Keratinocyte (primary cell): Measurements from ENCODE around the gene SLC39A11. TPM values are rescaled to one million over a fixed set of nuclear protein-coding genes. Genes with fewer than 3 reads are reported as not detected.

Experiments
- DNase-seq: peaks from one replicate; pipeline ENCODE4 v3.0.0-alpha.2; 2011; ENCODE audit warnings: low read depth, missing footprints, low spot score
- FAIRE-seq: peaks from 2 replicates; lab custom pipeline; 2011; peaks lifted over from hg19 to GRCh38; lab: Jason Lieb, UNC
- H2AFZ ChIP-seq: 2 replicates; pipeline ENCODE4 v1.6.0; 2012; ENCODE audit warnings: low read length, control low read depth, inconsistent platforms; ENCODE audit not compliant: control insufficient read depth
- H3K27ac ChIP-seq: 2 replicates; pipeline ENCODE4 v1.5.1; 2011; ENCODE audit warnings: low read length; ENCODE audit not compliant: control insufficient read depth, insufficient read depth
- H3K27me3 ChIP-seq: 3 replicates; pipeline ENCODE4 v1.6.0; 2011; ENCODE audit warnings: low read length; ENCODE audit not compliant: control insufficient read depth, insufficient read depth; ENCODE audit errors: extremely low read depth
- H3K36me3 ChIP-seq, 2 experiments: 2 replicates in 1 of 2; 3 replicates in 1 of 2; pipeline ENCODE4 v1.5.1; 2011; ENCODE audit warnings: low read length in 2 of 2, mild to moderate bottlenecking in 1 of 2; ENCODE audit not compliant: control insufficient read depth in 2 of 2, insufficient read depth in 2 of 2; ENCODE audit errors: extremely low read depth in 1 of 2
- H3K4me1 ChIP-seq: 3 replicates; pipeline ENCODE4 v1.5.1; 2011; ENCODE audit warnings: low read length; ENCODE audit not compliant: control insufficient read depth, insufficient read depth; ENCODE audit errors: extremely low read depth
- H3K4me2 ChIP-seq: 3 replicates; pipeline ENCODE4 v1.6.0; 2011; ENCODE audit warnings: low read depth, low read length; ENCODE audit not compliant: control insufficient read depth, insufficient read depth; ENCODE audit errors: extremely low read depth
- H3K4me3 ChIP-seq, 3 experiments: fragments of 200-600 bp in 1 of 3; sonication (generic) in 1 of 3; 2 replicates in 2 of 3; 3 replicates in 1 of 3; pipeline ENCODE4 v1.5.1; 2011 to 2016; ENCODE audit warnings: low read length in 3 of 3, mild to moderate bottlenecking in 3 of 3, control low read depth in 2 of 3, inconsistent platforms in 1 of 3, low read depth in 1 of 3, mixed read lengths in 1 of 3, mixed run types in 1 of 3, moderate library complexity in 1 of 3; ENCODE audit not compliant: control insufficient read depth in 2 of 3, insufficient read depth in 2 of 3; ENCODE audit errors: extremely low read depth in 1 of 3
- H3K79me2 ChIP-seq: 2 replicates; pipeline ENCODE4 v1.6.0; 2012; ENCODE audit warnings: low read length; ENCODE audit not compliant: control insufficient read depth, insufficient read depth
- H3K9ac ChIP-seq: 3 replicates; pipeline ENCODE4 v1.6.0; 2011; ENCODE audit warnings: low read length; ENCODE audit not compliant: control insufficient read depth, insufficient read depth; ENCODE audit errors: extremely low read depth
- H3K9me1 ChIP-seq: 3 replicates; pipeline ENCODE4 v1.6.0; 2011; ENCODE audit warnings: low read length; ENCODE audit not compliant: control insufficient read depth, insufficient read depth; ENCODE audit errors: extremely low read depth
- H3K9me3 ChIP-seq: 2 replicates; pipeline ENCODE4 v1.5.1; 2012; ENCODE audit warnings: low read depth, low read length; ENCODE audit not compliant: control insufficient read depth
- H4K20me1 ChIP-seq: 3 replicates; pipeline ENCODE4 v1.6.0; 2011; ENCODE audit warnings: low read length; ENCODE audit not compliant: control insufficient read depth, insufficient read depth; ENCODE audit errors: extremely low read depth
- EZH2 ChIP-seq: IDR thresholded peaks from one replicate; pipeline ENCODE4 v1.6.1; 2012; ENCODE audit warnings: inconsistent platforms, mild to moderate bottlenecking, low read length, moderate library complexity
- dilution Hi-C: fragments of 300-500 bp; cut with MboI; formaldehyde crosslinking; loops from one replicate; pipeline ENCODE4 v1.7.0; 2020; ENCODE audit warnings: low sequenced_read_pairs; ENCODE audit not compliant: extremely low pct_ligation_motif_present
- polyA plus RNA-seq, 5 experiments: library from polyadenylated mRNA; depleted of rRNA in 3 of 5; stranded (reverse) in 3 of 5; stranded (forward) in 1 of 5; unstranded in 1 of 5; fragments of >200 nt; gene quantifications; 1 replicate in 1 of 5; 2 replicates in 3 of 5; 3 replicates in 1 of 5; pipeline versions ENCODE4 v1.2.1 to v1.2.3, GENCODE V29; 2011 to 2012; ENCODE audit warnings: missing spikeins in 2 of 5, low read depth in 1 of 5, low replicate concordance in 1 of 5
- TF ChIP-seq, protein P1 (sequence below), 3 experiments: IDR thresholded peaks in 1 of 3; conservative IDR thresholded peaks in 1 of 3; optimal IDR thresholded peaks in 1 of 3; 2 replicates in 2 of 3; 3 replicates in 1 of 3; pipeline versions ENCODE3 to v1.5.1; 2011; ENCODE audit warnings: low read length in 3 of 3, mild to moderate bottlenecking in 3 of 3, moderate library complexity in 2 of 3, control low read depth in 1 of 3, inconsistent platforms in 1 of 3; ENCODE audit not compliant: insufficient read depth in 2 of 3; ENCODE audit errors: extremely low read depth in 1 of 3

SLC39A11 gene
- polyA plus RNA-seq, 1 donor (not counting 4 experiments of a cell fraction or from before 2014, with no cell fraction given), result 11.5 TPM

GRCh38 chr17:72749119-72749572, 343.3 kb downstream of the SLC39A11 start:
- H3K27me3 ChIP-seq, result no peaks in the 10 kb centered on the region
- H3K36me3 ChIP-seq, result no peaks in the 10 kb centered on the region
- dilution Hi-C loops, result no loop called here
- H3K27ac ChIP-seq, result no peak overlapping the region
- H3K9me1 ChIP-seq, result no peaks in the 10 kb centered on the region
- H3K79me2 ChIP-seq, result no peaks in the 10 kb centered on the region
- H3K4me1 ChIP-seq, result no peaks in the 10 kb centered on the region
- H2AFZ ChIP-seq, result no peak overlapping the region
- no peak overlapping the region for H3K4me3 ChIP-seq
- FAIRE-seq (no peak), DNase-seq (no peak)
- no peaks in the 10 kb centered on the region for H4K20me1 ChIP-seq
- H3K9ac ChIP-seq, result no peak overlapping the region
- no peak overlapping the region for H3K4me2 ChIP-seq
- no peaks in the 10 kb centered on the region for H3K9me3 ChIP-seq
- TF ChIP-seq, protein P1, sequence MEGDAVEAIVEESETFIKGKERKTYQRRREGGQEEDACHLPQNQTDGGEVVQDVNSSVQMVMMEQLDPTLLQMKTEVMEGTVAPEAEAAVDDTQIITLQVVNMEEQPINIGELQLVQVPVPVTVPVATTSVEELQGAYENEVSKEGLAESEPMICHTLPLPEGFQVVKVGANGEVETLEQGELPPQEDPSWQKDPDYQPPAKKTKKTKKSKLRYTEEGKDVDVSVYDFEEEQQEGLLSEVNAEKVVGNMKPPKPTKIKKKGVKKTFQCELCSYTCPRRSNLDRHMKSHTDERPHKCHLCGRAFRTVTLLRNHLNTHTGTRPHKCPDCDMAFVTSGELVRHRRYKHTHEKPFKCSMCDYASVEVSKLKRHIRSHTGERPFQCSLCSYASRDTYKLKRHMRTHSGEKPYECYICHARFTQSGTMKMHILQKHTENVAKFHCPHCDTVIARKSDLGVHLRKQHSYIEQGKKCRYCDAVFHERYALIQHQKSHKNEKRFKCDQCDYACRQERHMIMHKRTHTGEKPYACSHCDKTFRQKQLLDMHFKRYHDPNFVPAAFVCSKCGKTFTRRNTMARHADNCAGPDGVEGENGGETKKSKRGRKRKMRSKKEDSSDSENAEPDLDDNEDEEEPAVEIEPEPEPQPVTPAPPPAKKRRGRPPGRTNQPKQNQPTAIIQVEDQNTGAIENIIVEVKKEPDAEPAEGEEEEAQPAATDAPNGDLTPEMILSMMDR (optimal IDR thresholded peaks at IDR 0.05 in 1 of 3, IDR thresholded peaks at IDR 0.05 in 1 of 3, conservative IDR thresholded peaks at IDR 0.05 in 1 of 3; ENCODE audit: extremely low read depth in 1 of 3, insufficient read depth in 2 of 3, low read length in 3 of 3), result no peak
- no peak for TF ChIP-seq EZH2

- FAIRE-seq (no peak), DNase-seq (no peak)
- H3K9ac ChIP-seq, result no peak overlapping the region
- no peak overlapping the region for H3K27ac ChIP-seq
- TF ChIP-seq, protein P1 (optimal IDR thresholded peaks at IDR 0.05 in 1 of 3, IDR thresholded peaks at IDR 0.05 in 1 of 3, conservative IDR thresholded peaks at IDR 0.05 in 1 of 3; ENCODE audit: extremely low read depth in 1 of 3, insufficient read depth in 2 of 3, low read length in 3 of 3), result no peak
- no peak for TF ChIP-seq EZH2
- no peaks in the 10 kb centered on the region for H3K27me3 ChIP-seq
- H3K9me3 ChIP-seq, result no peaks in the 10 kb centered on the region
- H3K4me1 ChIP-seq, result no peaks in the 10 kb centered on the region
- dilution Hi-C loops, result no loop called here
- H3K4me3 ChIP-seq, result no peak overlapping the region
- no peaks in the 10 kb centered on the region for H3K36me3 ChIP-seq
- H3K4me2 ChIP-seq, result no peak overlapping the region
- no peak overlapping the region for H2AFZ ChIP-seq
- no peaks in the 10 kb centered on the region for H3K79me2 ChIP-seq
- H4K20me1 ChIP-seq, result no peaks in the 10 kb centered on the region
- H3K9me1 ChIP-seq, result no peaks in the 10 kb centered on the region
Observed at GRCh38 chr17:72747501-72747900, 345.0 kb downstream of the SLC39A11 start.
